Peyer's patch (tissue), 4 donors: ENCODE results near the gene SRCIN1. TPM values are rescaled to one million over a fixed set of nuclear protein-coding genes. Genes with fewer than 3 reads are reported as not detected.

ENCODE experiments used
- DNase-seq, 3 donors: peaks; one replicate each; pipeline ENCODE4 v3.0.0-alpha.2; 2017 to 2019
- H3K27ac ChIP-seq, 4 donors: fragments of 200-600 bp; sonication (generic); one replicate each; pipeline ENCODE4 v1.5.1; 2016 to 2019
- H3K27me3 ChIP-seq, 2 donors: fragments of 200-600 bp; sonication (generic); one replicate each; pipeline ENCODE4 v1.5.1; 2019
- H3K36me3 ChIP-seq, 3 donors: fragments of 200-600 bp; sonication (generic); one replicate each; pipeline ENCODE4 v1.5.1; 2016 to 2019
- H3K4me1 ChIP-seq, 4 donors: fragments of 200-600 bp; sonication (generic); one replicate each; pipeline ENCODE4 v1.5.1; 2016 to 2019
- H3K4me3 ChIP-seq, 4 donors: fragments of 200-600 bp; sonication (generic); 1 replicate in 3 of 4; 2 replicates in 1 of 4; pipeline ENCODE4 v1.5.1; 2016 to 2019; ENCODE audit warnings: mild to moderate bottlenecking in 1 of 4
- H3K9me3 ChIP-seq, 4 donors: fragments of 200-600 bp; sonication (generic); one replicate each; pipeline ENCODE4 v1.5.1; 2016 to 2019; ENCODE audit warnings: mild to moderate bottlenecking in 1 of 4
- CTCF ChIP-seq, 6 experiments: fragments of 450-650 bp in 4 of 6; fragments of 200-600 bp in 2 of 6; sonication (generic) in 1 of 6; IDR thresholded peaks; one replicate each; pipeline ENCODE4 v1.5.1; 2017 to 2019; ENCODE audit warnings: antibody characterized with exemption in 6 of 6, mild to moderate bottlenecking in 3 of 6, moderate library complexity in 1 of 6
- POLR2A ChIP-seq, 2 donors: fragments of 450-650 bp; IDR thresholded peaks; one replicate each; pipeline ENCODE4 v1.5.1; 2017; ENCODE audit warnings: antibody characterized with exemption in 2 of 2, mild to moderate bottlenecking in 2 of 2, moderate library complexity in 2 of 2
- total RNA-seq, 4 donors: library from RNA; depleted of rRNA; stranded (reverse); fragments of >200 nt; gene quantifications; one replicate each; pipeline ENCODE4 v1.1.0, GENCODE V29; 2016

The SRCIN1 gene
- total RNA-seq, 4 donors from 2014 or later = 3.2 to 10.6 (median 8.4) TPM

- TF ChIP-seq CTCF (IDR thresholded peaks at IDR 0.05) (no peak), POLR2A (IDR thresholded peaks at IDR 0.05) (peak in 1 of 2 donors; percentile 42)
- Histone ChIP-seq H3K27me3 (no peaks in the 10 kb centered on the region), H3K36me3 (no peaks in the 10 kb centered on the region), H3K9me3 (no peaks in the 10 kb centered on the region), H3K27ac (peak overlapping the region in 3 of 4 donors; percentile 5 to 62 (median 8)), H3K4me1 (peaks cover 0 to 23% (median 8%) of the 10 kb centered on the region in 4 donors), H3K4me3 (peak overlapping the region in 2 of 4 donors; percentile 29 to 43)
- DNase-seq = peak in 2 of 3 donors; percentile 82 to 85
Measured at GRCh38 chr17:38601539-38602351, 4.0 kb downstream of the SRCIN1 start.

GRCh38 chr17:38600906-38601305 is 4.8 kb downstream of the SRCIN1 start:
- Histone ChIP-seq H3K27me3 (no peaks in the 10 kb centered on the region), H3K36me3 (no peaks in the 10 kb centered on the region), H3K4me1 (peaks cover 0 to 17% (median under 1%) of the 10 kb centered on the region in 4 donors), H3K4me3 (peak overlapping the region in 1 of 4 donors; percentile 43), H3K27ac (peak overlapping the region in 1 of 4 donors; percentile 62), H3K9me3 (no peaks in the 10 kb centered on the region)
- DNase-seq = peak in 1 of 3 donors; percentile 54
- no peak for TF ChIP-seq CTCF (IDR thresholded peaks at IDR 0.05)
- TF ChIP-seq POLR2A (IDR thresholded peaks at IDR 0.05) = no peak

GRCh38 chr17:38600416-38600815 is 5.3 kb downstream of the SRCIN1 start:
- peaks cover 0 to 15% (median 0%) of the 10 kb centered on the region in 4 donors for H3K4me1 ChIP-seq
- H3K27ac ChIP-seq = no peak overlapping the region
- H3K4me3 ChIP-seq = no peak overlapping the region
- no peaks in the 10 kb centered on the region for H3K27me3 ChIP-seq
- no peaks in the 10 kb centered on the region for H3K9me3 ChIP-seq
- TF ChIP-seq CTCF (IDR thresholded peaks at IDR 0.05) (no peak), POLR2A (IDR thresholded peaks at IDR 0.05) (no peak)
- DNase-seq = no peak
- no peaks in the 10 kb centered on the region for H3K36me3 ChIP-seq

- H3K4me1 ChIP-seq = peaks cover 0 to 9% (median 0%) of the 10 kb centered on the region in 4 donors
- no peak overlapping the region for H3K4me3 ChIP-seq
- no peak for DNase-seq
- H3K9me3 ChIP-seq = no peaks in the 10 kb centered on the region
- no peak for TF ChIP-seq CTCF (IDR thresholded peaks at IDR 0.05)
- no peak for TF ChIP-seq POLR2A (IDR thresholded peaks at IDR 0.05)
- H3K27ac ChIP-seq = no peak overlapping the region
- no peaks in the 10 kb centered on the region for H3K27me3 ChIP-seq
- H3K36me3 ChIP-seq = no peaks in the 10 kb centered on the region
Measured at GRCh38 chr17:38599398-38599856, 6.3 kb downstream of the SRCIN1 start.

GRCh38 chr17:38598995-38599394 is 6.8 kb downstream of the SRCIN1 start:
- Histone ChIP-seq H3K36me3 (no peaks in the 10 kb centered on the region), H3K9me3 (no peaks in the 10 kb centered on the region), H3K4me3 (no peak overlapping the region), H3K27ac (no peak overlapping the region), H3K27me3 (no peaks in the 10 kb centered on the region), H3K4me1 (peaks cover 0 to 9% (median 0%) of the 10 kb centered on the region in 4 donors)
- no peak for DNase-seq
- no peak for TF ChIP-seq POLR2A (IDR thresholded peaks at IDR 0.05)
- TF ChIP-seq CTCF (IDR thresholded peaks at IDR 0.05) = no peak
